ENCODE results near the gene TRPM2.

GRCh38 chr21:44432841-44433790 lies 79.7 kb downstream of the TRPM2 start:
- no peak for TF ChIP-seq CTCF (IDR thresholded peaks at IDR 0.05)
- TF ChIP-seq POLR2A (IDR thresholded peaks at IDR 0.05), result no peak
